ENCODE results near the gene USP51.
"Not testable (repeated sequence)": the region's sequence is repeated elsewhere in the genome, so short reads cannot be mapped to it uniquely, and the experiment has no call there.

Gene USP51

GRCh38 chrX:55464050-55464449 is 25.6 kb downstream of the USP51 start:
- DNase-seq, result not testable (repeated sequence)

DNA sequence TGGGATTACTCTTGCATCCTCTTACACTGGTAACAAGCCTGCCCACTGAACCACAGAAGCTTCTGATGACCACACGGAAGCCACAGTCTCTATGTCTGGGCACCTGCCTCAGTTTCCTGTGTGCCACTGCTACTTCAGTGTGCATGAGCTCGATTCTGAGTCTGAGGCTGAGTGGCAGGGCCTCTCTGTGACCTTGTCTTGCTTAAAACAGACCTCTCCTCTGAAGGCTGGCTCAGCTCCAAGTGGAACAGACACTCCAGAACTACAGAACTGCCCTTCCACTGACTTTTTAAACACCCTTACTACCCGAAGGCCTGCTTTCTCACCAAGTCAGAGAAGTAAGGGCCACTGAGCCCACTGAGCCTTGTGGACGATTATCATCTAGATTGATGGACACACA is 29.7 kb downstream of the USP51 start:
- DNase-seq, result not testable (repeated sequence)

GRCh38 chrX:55459426-55459825 is 30.2 kb downstream of the USP51 start:
- not testable (repeated sequence) for DNase-seq

- DNase-seq, result not testable (repeated sequence)
These were observed 33.9 kb downstream of the USP51 start for GRCh38 chrX:55455708-55456107.

DNA sequence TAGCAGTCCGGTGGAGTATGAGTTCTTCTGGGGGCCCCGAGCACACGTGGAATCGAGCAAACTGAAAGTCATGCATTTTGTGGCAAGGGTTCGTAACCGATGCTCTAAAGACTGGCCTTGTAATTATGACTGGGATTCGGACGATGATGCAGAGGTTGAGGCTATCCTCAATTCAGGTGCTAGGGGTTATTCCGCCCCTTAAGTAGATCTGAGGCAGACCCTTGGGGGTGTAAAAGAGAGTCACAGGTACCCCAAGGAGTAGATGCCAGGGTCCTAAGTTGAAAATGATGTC is 36.9 kb downstream of the USP51 start:
- no peak for DNase-seq

- DNase-seq, result peak; percentile 58
These were observed 37.4 kb downstream of the USP51 start, which contains the start of gene MAGEH1 for GRCh38 chrX:55451990-55452832. MAGEH1 (plus strand) TSS chrX:55452127; CDS start chrX:55452375, 248 bp downstream.

DNA sequence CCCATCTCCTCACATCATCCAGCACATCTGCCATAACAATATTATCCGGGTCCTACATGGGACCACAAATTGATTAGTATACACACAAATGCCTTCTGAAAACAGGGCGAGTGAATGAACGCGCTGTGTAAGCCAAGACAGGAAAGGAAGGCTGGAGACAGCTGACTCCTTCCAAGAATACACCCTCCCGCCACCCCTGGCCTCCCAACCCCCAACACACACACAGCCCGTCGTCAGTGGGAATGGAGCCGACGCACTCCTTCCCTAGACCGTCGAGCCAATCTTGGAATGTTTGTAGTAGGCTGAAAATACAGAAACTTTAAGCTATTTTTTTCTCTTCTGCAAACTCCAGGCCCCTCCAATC is 38.0 kb downstream of the USP51 start:
- DNase-seq, result no peak

- DNase-seq, result no peak
These were observed 38.5 kb downstream of the USP51 start for GRCh38 chrX:55451141-55451540.

- DNase-seq, result no peak
These were observed 39.4 kb downstream of the USP51 start for GRCh38 chrX:55450259-55450658.

DNA sequence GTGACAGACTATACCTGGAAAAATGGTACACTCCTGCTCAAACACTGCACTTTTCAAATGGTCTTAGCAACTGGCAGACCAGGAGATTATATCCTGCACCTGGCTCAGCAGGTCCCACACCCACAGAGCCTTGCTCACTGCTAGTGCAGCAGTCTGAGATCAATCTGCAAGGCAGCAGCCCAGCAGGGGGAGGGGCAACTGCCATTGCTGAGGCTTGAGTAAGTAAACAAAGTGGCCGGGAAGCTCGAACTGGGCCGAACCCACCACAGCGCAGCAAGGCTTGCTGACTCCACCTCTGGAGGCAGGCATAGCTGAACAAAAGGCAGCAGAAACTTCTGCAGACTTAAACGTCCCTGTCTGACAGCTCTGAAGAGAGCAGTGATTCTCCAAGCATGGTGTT is 46.2 kb downstream of the USP51 start:
- not testable (repeated sequence) for DNase-seq

All from activated CD4-positive, alpha-beta T cell treated with anti-CD3 and anti-CD28 coated beads for 1 hour (primary cell).